ENCODE results near the gene PGD.
"Not testable (repeated sequence)": the region's sequence is repeated elsewhere in the genome, so short reads cannot be mapped to it uniquely, and the experiment has no call there.

The PGD gene

GRCh38 chr1:10374442-10374860, 24.4 kb upstream of the PGD start:
- Histone ChIP-seq H3K27me3 (ENCODE audit: insufficient read depth, low read depth, severe bottlenecking) (no peaks in the 10 kb centered on the region), H3K4me3 (ENCODE audit: low read depth, low read length) (no peak overlapping the region), H3K9me3 (ENCODE audit: severe bottlenecking) (no peaks in the 10 kb centered on the region), H3K27ac (no peak overlapping the region), H3K36me3 (peaks cover 87% of the 10 kb centered on the region)
- no peak for TF ChIP-seq CTCF (IDR thresholded peaks at IDR 0.05; ENCODE audit: low read depth, low read length)
- DNase-seq, result no peak

GRCh38 chr1:10377365-10378029, 21.4 kb upstream of the PGD start:
- H3K9me3 ChIP-seq (ENCODE audit: severe bottlenecking); H3K27me3 ChIP-seq (ENCODE audit: insufficient read depth, low read depth, severe bottlenecking); H3K27ac ChIP-seq; H3K4me3 ChIP-seq (ENCODE audit: low read depth, low read length): not testable (repeated sequence)
- peaks cover 81% of the 10 kb centered on the region for H3K36me3 ChIP-seq
- DNase-seq, result peak; percentile 73
- TF ChIP-seq CTCF (IDR thresholded peaks at IDR 0.05; ENCODE audit: low read depth, low read length), result peak; percentile 68

GRCh38 chr1:10378081-10378841, 20.6 kb upstream of the PGD start:
- Histone ChIP-seq H3K27me3 (ENCODE audit: insufficient read depth, low read depth, severe bottlenecking) (no peaks in the 10 kb centered on the region), H3K27ac (no peak overlapping the region), H3K4me3 (ENCODE audit: low read depth, low read length) (no peak overlapping the region), H3K36me3 (peaks cover 85% of the 10 kb centered on the region), H3K9me3 (ENCODE audit: severe bottlenecking) (no peaks in the 10 kb centered on the region)
- no peak for TF ChIP-seq CTCF (IDR thresholded peaks at IDR 0.05; ENCODE audit: low read depth, low read length)
- DNase-seq, result no peak

GRCh38 chr1:10379101-10379620, 19.7 kb upstream of the PGD start:
- no peak for DNase-seq
- Histone ChIP-seq H3K27ac (no peak overlapping the region), H3K4me3 (ENCODE audit: low read depth, low read length) (no peak overlapping the region), H3K27me3 (ENCODE audit: insufficient read depth, low read depth, severe bottlenecking) (no peaks in the 10 kb centered on the region), H3K36me3 (peaks cover 77% of the 10 kb centered on the region), H3K9me3 (ENCODE audit: severe bottlenecking) (no peaks in the 10 kb centered on the region)
- TF ChIP-seq CTCF (IDR thresholded peaks at IDR 0.05; ENCODE audit: low read depth, low read length), result no peak

- no peak for TF ChIP-seq CTCF (IDR thresholded peaks at IDR 0.05; ENCODE audit: low read depth, low read length)
- H3K36me3 ChIP-seq, result peaks cover 72% of the 10 kb centered on the region
- no peak overlapping the region for H3K4me3 ChIP-seq (ENCODE audit: low read depth, low read length)
- H3K9me3 ChIP-seq (ENCODE audit: severe bottlenecking), result no peaks in the 10 kb centered on the region
- no peak overlapping the region for H3K27ac ChIP-seq
- DNase-seq, result no peak
- H3K27me3 ChIP-seq (ENCODE audit: insufficient read depth, low read depth, severe bottlenecking), result no peaks in the 10 kb centered on the region
Measured at GRCh38 chr1:10379676-10380075, 19.2 kb upstream of the PGD start.

All from WERI-Rb-1 (cell line).